ENCODE results near the gene BUD31.

Gene BUD31

GRCh38 chr7:99433158-99433557, 24.4 kb downstream of the BUD31 start:
- DNase-seq (ENCODE audit: low read depth): no peak

- DNase-seq (ENCODE audit: low read depth): no peak
These were observed 29.3 kb downstream of the BUD31 start for GRCh38 chr7:99437946-99438572.

GRCh38 chr7:99438573-99439480, 30.1 kb downstream of the BUD31 start, which contains the start of the genes CPSF4 and PTCD1:
TSS of gene CPSF4 (plus strand) at chr7:99438943. CDS start at chr7:99439083, 140 bp downstream.
TSS of gene PTCD1 (minus strand) at chr7:99438798. CDS start at chr7:99435242, 3,556 bp downstream.
- peak; percentile 76 for DNase-seq (ENCODE audit: low read depth)

- DNase-seq (ENCODE audit: low read depth): no peak
These were observed 31.4 kb downstream of the BUD31 start for GRCh38 chr7:99440195-99440594.

- no peak for DNase-seq (ENCODE audit: low read depth)
These were observed 37.3 kb downstream of the BUD31 start for GRCh38 chr7:99446096-99446495.

GRCh38 chr7:99447943-99448342, 39.2 kb downstream of the BUD31 start:
- DNase-seq (ENCODE audit: low read depth): no peak

- DNase-seq (ENCODE audit: low read depth): no peak
These were observed 40.1 kb downstream of the BUD31 start for GRCh38 chr7:99448855-99449254.

- DNase-seq (ENCODE audit: low read depth): no peak
These were observed 40.6 kb downstream of the BUD31 start for GRCh38 chr7:99449326-99449725.

GRCh38 chr7:99451936-99452335, 43.2 kb downstream of the BUD31 start:
- DNase-seq (ENCODE audit: low read depth): no peak

GRCh38 chr7:99452541-99452940, 43.8 kb downstream of the BUD31 start:
- no peak for DNase-seq (ENCODE audit: low read depth)

GRCh38 chr7:99453105-99453504, 44.3 kb downstream of the BUD31 start:
- DNase-seq (ENCODE audit: low read depth): no peak

GRCh38 chr7:99455874-99456273, 47.1 kb downstream of the BUD31 start:
- DNase-seq (ENCODE audit: low read depth): no peak

GRCh38 chr7:99456288-99456687, 47.5 kb downstream of the BUD31 start:
- no peak for DNase-seq (ENCODE audit: low read depth)

GRCh38 chr7:99457050-99457649, 48.4 kb downstream of the BUD31 start:
- no peak for DNase-seq (ENCODE audit: low read depth)

GRCh38 chr7:99457650-99458493, 49.1 kb downstream of the BUD31 start:
- no peak for DNase-seq (ENCODE audit: low read depth)

GRCh38 chr7:99459087-99459486, 50.3 kb downstream of the BUD31 start:
- DNase-seq (ENCODE audit: low read depth): no peak

- no peak for DNase-seq (ENCODE audit: low read depth)
These were observed 51.9 kb downstream of the BUD31 start for GRCh38 chr7:99460651-99461050.

GRCh38 chr7:99461221-99461620, 52.5 kb downstream of the BUD31 start:
- no peak for DNase-seq (ENCODE audit: low read depth)

GRCh38 chr7:99465421-99465768, 56.6 kb downstream of the BUD31 start:
- DNase-seq (ENCODE audit: low read depth): no peak

- no peak for DNase-seq (ENCODE audit: low read depth)
These were observed 59.7 kb downstream of the BUD31 start for GRCh38 chr7:99468336-99468918.
